ENCODE data around the gene MGAT3.

MGAT3 gene

GRCh38 chr22:39498802-39499201 lies 42.0 kb downstream of the MGAT3 start:
- Histone ChIP-seq H3K9me3 (ENCODE audit: insufficient read depth, low read length, severe bottlenecking) (no peaks in the 10 kb centered on the region), H2AFZ (ENCODE audit: low read depth, low read length) (no peak overlapping the region), H4K20me1 (ENCODE audit: insufficient read depth, low read length) (peaks cover 10% of the 10 kb centered on the region; the same call in 1 of the 2 replicates), H3K36me3 (ENCODE audit: insufficient read depth, low read length) (peaks cover 6% of the 10 kb centered on the region), H3K27me3 (ENCODE audit: insufficient read depth, low read length, poor library complexity) (no peaks in the 10 kb centered on the region), H3K79me2 (ENCODE audit: insufficient read depth, low read length) (peaks cover 17% of the 10 kb centered on the region), H3K4me3 (ENCODE audit: low read depth in 1 of 2, low read length in 2 of 2) (no peak overlapping the region), H3K4me2 (ENCODE audit: insufficient read depth, low read length) (no peak overlapping the region), H3K4me1 (ENCODE audit: insufficient read depth, low read length) (peaks cover 19% of the 10 kb centered on the region), H3K27ac (ENCODE audit: low read length) (no peak overlapping the region), H3K9ac (ENCODE audit: low read depth, low read length) (no peak overlapping the region)
- DNase-seq (no peak), ATAC-seq (ENCODE audit: insufficient read depth, low read depth) (no peak)
- no peak for TF ChIP-seq CTCF (IDR thresholded peaks at IDR 0.05; ENCODE audit: borderline replicate concordance, extremely low read depth, low read length, poor library complexity, severe bottlenecking)
- no peak for TF ChIP-seq EZH2 (IDR thresholded peaks at IDR 0.05; ENCODE audit: borderline replicate concordance, low read depth, low read length, severe bottlenecking)

- peaks cover 16% of the 10 kb centered on the region; the same call in 1 of the 2 replicates for H4K20me1 ChIP-seq (ENCODE audit: insufficient read depth, low read length)
- H3K4me2 ChIP-seq (ENCODE audit: insufficient read depth, low read length) = no peak overlapping the region
- DNase-seq (no peak), ATAC-seq (ENCODE audit: insufficient read depth, low read depth) (no peak)
- H3K4me3 ChIP-seq (ENCODE audit: low read depth in 1 of 2, low read length in 2 of 2) = no peak overlapping the region
- no peak overlapping the region for H2AFZ ChIP-seq (ENCODE audit: low read depth, low read length)
- peaks cover 29% of the 10 kb centered on the region for H3K4me1 ChIP-seq (ENCODE audit: insufficient read depth, low read length)
- H3K27ac ChIP-seq (ENCODE audit: low read length) = no peak overlapping the region
- H3K27me3 ChIP-seq (ENCODE audit: insufficient read depth, low read length, poor library complexity) = no peaks in the 10 kb centered on the region
- no peaks in the 10 kb centered on the region for H3K9me3 ChIP-seq (ENCODE audit: insufficient read depth, low read length, severe bottlenecking)
- no peak overlapping the region for H3K9ac ChIP-seq (ENCODE audit: low read depth, low read length)
- peaks cover 30% of the 10 kb centered on the region for H3K79me2 ChIP-seq (ENCODE audit: insufficient read depth, low read length)
- TF ChIP-seq EZH2 (IDR thresholded peaks at IDR 0.05; ENCODE audit: borderline replicate concordance, low read depth, low read length, severe bottlenecking) = no peak
- H3K36me3 ChIP-seq (ENCODE audit: insufficient read depth, low read length) = peaks cover 19% of the 10 kb centered on the region
Measured at GRCh38 chr22:39500101-39500500, 43.3 kb downstream of the MGAT3 start.

DNA sequence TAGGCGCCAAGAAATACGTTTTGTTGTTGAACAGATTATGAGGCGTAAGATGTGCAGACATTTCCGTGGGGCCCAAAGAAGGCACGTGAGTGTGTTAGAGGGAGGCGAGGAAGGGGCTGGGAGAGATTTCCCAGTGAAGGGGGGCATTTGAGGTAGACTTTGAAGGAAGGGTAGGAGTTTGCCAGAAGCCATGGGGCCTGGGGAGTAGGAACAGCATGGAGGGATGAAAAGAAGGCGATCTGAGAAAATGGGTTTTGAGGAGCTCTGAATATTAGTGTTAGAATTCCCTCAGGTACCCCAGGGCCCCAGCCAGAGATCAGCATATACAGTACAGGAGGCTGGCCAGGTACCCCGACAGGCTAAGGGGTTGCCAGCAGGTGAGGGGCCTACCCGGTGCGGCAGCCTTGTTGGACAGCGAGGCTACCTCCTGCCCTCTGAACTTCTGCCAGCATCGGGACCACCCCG lies 44.9 kb downstream of the MGAT3 start:
- Histone ChIP-seq H3K4me3 (ENCODE audit: low read depth in 1 of 2, low read length in 2 of 2) (peak overlapping the region; percentile 94 to 95; a peak in 3 of 4 replicates), H3K4me1 (ENCODE audit: insufficient read depth, low read length) (peaks cover 34% of the 10 kb centered on the region), H3K27me3 (ENCODE audit: insufficient read depth, low read length, poor library complexity) (no peaks in the 10 kb centered on the region), H3K27ac (ENCODE audit: low read length) (peak overlapping the region; percentile 49), H3K9ac (ENCODE audit: low read depth, low read length) (peak overlapping the region; percentile 83), H2AFZ (ENCODE audit: low read depth, low read length) (peak overlapping the region; percentile 84), H3K36me3 (ENCODE audit: insufficient read depth, low read length) (peaks cover 34% of the 10 kb centered on the region), H3K79me2 (ENCODE audit: insufficient read depth, low read length) (peaks cover 45% of the 10 kb centered on the region), H4K20me1 (ENCODE audit: insufficient read depth, low read length) (peaks cover 25% of the 10 kb centered on the region; the same call in 1 of the 2 replicates), H3K9me3 (ENCODE audit: insufficient read depth, low read length, severe bottlenecking) (no peaks in the 10 kb centered on the region), H3K4me2 (ENCODE audit: insufficient read depth, low read length) (peak overlapping the region; percentile 99)
- TF ChIP-seq EZH2 (IDR thresholded peaks at IDR 0.05; ENCODE audit: borderline replicate concordance, low read depth, low read length, severe bottlenecking) (no peak), CTCF (IDR thresholded peaks at IDR 0.05; ENCODE audit: borderline replicate concordance, extremely low read depth, low read length, poor library complexity, severe bottlenecking) (no peak)
- no peak for ATAC-seq (ENCODE audit: insufficient read depth, low read depth)
- no peak for DNase-seq

- Histone ChIP-seq H3K9me3 (ENCODE audit: insufficient read depth, low read length, severe bottlenecking) (no peaks in the 10 kb centered on the region), H3K27ac (ENCODE audit: low read length) (peak within 1 kb of the TSS; percentile 76), H3K79me2 (ENCODE audit: insufficient read depth, low read length) (peaks cover 49% of the 10 kb centered on the region), H3K36me3 (ENCODE audit: insufficient read depth, low read length) (peaks cover 39% of the 10 kb centered on the region), H3K4me1 (ENCODE audit: insufficient read depth, low read length) (peaks cover 34% of the 10 kb centered on the region), H4K20me1 (ENCODE audit: insufficient read depth, low read length) (peaks cover 25% of the 10 kb centered on the region; the same call in 1 of the 2 replicates), H3K4me3 (ENCODE audit: low read depth in 1 of 2, low read length in 2 of 2) (peak within 1 kb of the TSS; percentile 94 to 95), H2AFZ (ENCODE audit: low read depth, low read length) (peak within 1 kb of the TSS; percentile 84), H3K4me2 (ENCODE audit: insufficient read depth, low read length) (peak within 1 kb of the TSS; percentile 99), H3K9ac (ENCODE audit: low read depth, low read length) (peak within 1 kb of the TSS; percentile 83), H3K27me3 (ENCODE audit: insufficient read depth, low read length, poor library complexity) (no peaks in the 10 kb centered on the region)
- ATAC-seq (ENCODE audit: insufficient read depth, low read depth) (peak; percentile 98), DNase-seq (peak; percentile 93)
- TF ChIP-seq CTCF (IDR thresholded peaks at IDR 0.05; ENCODE audit: borderline replicate concordance, extremely low read depth, low read length, poor library complexity, severe bottlenecking) (no peak), EZH2 (IDR thresholded peaks at IDR 0.05; ENCODE audit: borderline replicate concordance, low read depth, low read length, severe bottlenecking) (no peak)
Measured at GRCh38 chr22:39502109-39502788, 45.4 kb downstream of the MGAT3 start, which contains the start of gene MIEF1. Gene MIEF1, plus strand, starts transcription at chr22:39502290. Its CDS starts 9,005 bp downstream, at chr22:39511295.

Data from DND-41 (cell line).